ENCODE results near the gene UBE3A. TPM values are rescaled to one million over a fixed set of nuclear protein-coding genes. Genes with fewer than 3 reads are reported as not detected.

The UBE3A gene
- total RNA-seq, 1 donor from 2014 or later, result 99.9 TPM

- Mint-ChIP-seq H3K27me3 (ENCODE audit: low read depth) (no peaks in the 10 kb centered on the region), H3K9me3 (no peaks in the 10 kb centered on the region), H3K36me3 (ENCODE audit: low read depth) (peaks cover 8% of the 10 kb centered on the region), H3K4me3 (no peak overlapping the region), H3K4me1 (peaks cover 4% of the 10 kb centered on the region), H3K27ac (ENCODE audit: unreplicated experiment) (no peak overlapping the region)
- no peak for DNase-seq (ENCODE audit: low read depth, low spot score)
- TF ChIP-seq, protein P1, sequence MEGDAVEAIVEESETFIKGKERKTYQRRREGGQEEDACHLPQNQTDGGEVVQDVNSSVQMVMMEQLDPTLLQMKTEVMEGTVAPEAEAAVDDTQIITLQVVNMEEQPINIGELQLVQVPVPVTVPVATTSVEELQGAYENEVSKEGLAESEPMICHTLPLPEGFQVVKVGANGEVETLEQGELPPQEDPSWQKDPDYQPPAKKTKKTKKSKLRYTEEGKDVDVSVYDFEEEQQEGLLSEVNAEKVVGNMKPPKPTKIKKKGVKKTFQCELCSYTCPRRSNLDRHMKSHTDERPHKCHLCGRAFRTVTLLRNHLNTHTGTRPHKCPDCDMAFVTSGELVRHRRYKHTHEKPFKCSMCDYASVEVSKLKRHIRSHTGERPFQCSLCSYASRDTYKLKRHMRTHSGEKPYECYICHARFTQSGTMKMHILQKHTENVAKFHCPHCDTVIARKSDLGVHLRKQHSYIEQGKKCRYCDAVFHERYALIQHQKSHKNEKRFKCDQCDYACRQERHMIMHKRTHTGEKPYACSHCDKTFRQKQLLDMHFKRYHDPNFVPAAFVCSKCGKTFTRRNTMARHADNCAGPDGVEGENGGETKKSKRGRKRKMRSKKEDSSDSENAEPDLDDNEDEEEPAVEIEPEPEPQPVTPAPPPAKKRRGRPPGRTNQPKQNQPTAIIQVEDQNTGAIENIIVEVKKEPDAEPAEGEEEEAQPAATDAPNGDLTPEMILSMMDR (conservative IDR thresholded peaks at IDR 0.05), result no peak
Observed at GRCh38 chr15:25408929-25409328, 29.9 kb downstream of the UBE3A start.

DNA sequence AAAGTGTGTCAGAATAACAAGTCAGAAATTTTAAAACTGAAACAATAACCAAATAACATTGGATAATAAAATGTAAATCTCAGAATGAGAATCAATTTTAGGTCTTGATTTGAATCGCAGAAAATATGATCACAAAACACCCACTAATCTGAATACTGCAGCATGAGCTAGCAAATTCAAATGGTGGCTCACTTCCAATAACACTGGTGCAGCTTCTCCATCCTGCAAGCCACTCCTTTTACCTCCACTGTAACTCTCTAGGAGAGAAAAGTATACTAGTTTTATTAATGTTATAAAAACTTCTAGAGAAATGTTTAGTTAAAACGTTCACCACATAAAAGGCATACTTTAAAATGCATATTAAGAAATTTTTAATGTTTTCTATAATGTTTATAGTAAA, 30.4 kb downstream of the UBE3A start:
- H3K4me1 Mint-ChIP-seq, result peaks cover 4% of the 10 kb centered on the region
- TF ChIP-seq, protein P1 (conservative IDR thresholded peaks at IDR 0.05), result no peak
- peaks cover 11% of the 10 kb centered on the region for H3K36me3 Mint-ChIP-seq (ENCODE audit: low read depth)
- no peak overlapping the region for H3K4me3 Mint-ChIP-seq
- no peaks in the 10 kb centered on the region for H3K9me3 Mint-ChIP-seq
- no peaks in the 10 kb centered on the region for H3K27me3 Mint-ChIP-seq (ENCODE audit: low read depth)
- no peak for DNase-seq (ENCODE audit: low read depth, low spot score)
- H3K27ac Mint-ChIP-seq (ENCODE audit: unreplicated experiment), result no peak overlapping the region

GRCh38 chr15:25407950-25408349, 30.9 kb downstream of the UBE3A start:
- Mint-ChIP-seq H3K36me3 (ENCODE audit: low read depth) (peaks cover 15% of the 10 kb centered on the region), H3K27ac (ENCODE audit: unreplicated experiment) (no peak overlapping the region), H3K27me3 (ENCODE audit: low read depth) (no peaks in the 10 kb centered on the region), H3K9me3 (no peaks in the 10 kb centered on the region), H3K4me1 (no peaks in the 10 kb centered on the region), H3K4me3 (no peak overlapping the region)
- no peak for DNase-seq (ENCODE audit: low read depth, low spot score)
- TF ChIP-seq, protein P1 (conservative IDR thresholded peaks at IDR 0.05), result no peak

DNA sequence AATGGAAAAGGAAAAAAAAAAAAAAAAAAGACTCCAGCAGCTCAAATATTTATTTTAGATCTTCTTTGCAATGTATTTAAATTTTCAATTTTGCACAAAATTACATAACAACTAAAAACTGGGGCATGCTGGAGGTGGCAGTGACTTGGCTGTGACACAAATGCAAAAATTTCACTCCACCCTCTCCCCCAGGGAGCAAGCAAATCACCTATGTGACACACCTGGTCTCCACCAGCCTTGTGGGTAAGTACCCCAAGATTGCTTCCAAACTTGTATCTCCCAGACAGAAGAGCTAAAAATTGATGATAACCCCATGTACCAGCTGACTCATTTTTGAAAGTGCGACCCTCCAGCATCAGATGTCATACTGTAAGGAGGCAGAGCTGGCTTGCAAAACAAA, 32.0 kb downstream of the UBE3A start:
- H3K4me1 Mint-ChIP-seq, result no peaks in the 10 kb centered on the region
- H3K27me3 Mint-ChIP-seq (ENCODE audit: low read depth), result no peaks in the 10 kb centered on the region
- H3K4me3 Mint-ChIP-seq, result no peak overlapping the region
- H3K9me3 Mint-ChIP-seq, result no peaks in the 10 kb centered on the region
- TF ChIP-seq, protein P1 (conservative IDR thresholded peaks at IDR 0.05), result no peak
- H3K36me3 Mint-ChIP-seq (ENCODE audit: low read depth), result peaks cover 24% of the 10 kb centered on the region
- H3K27ac Mint-ChIP-seq (ENCODE audit: unreplicated experiment), result no peak overlapping the region
- DNase-seq (ENCODE audit: low read depth, low spot score), result no peak

DNA sequence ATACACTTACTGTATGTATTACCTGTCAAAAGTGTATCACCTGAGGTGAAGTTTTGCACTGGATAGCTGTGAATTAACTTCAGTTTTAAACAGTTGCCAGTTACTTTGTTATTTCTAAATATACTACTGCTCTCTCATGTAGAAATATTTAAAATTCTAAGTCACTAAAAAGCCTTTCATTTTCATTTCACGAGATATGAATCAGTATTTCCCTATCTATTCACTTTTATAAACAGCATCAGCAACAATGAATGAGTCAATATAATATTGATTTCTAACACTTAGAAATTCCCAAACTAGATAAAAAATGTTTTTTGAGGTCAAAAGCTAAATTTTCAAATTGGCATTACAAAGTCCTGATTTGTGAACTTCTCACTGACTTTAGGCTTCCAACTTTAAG, 32.6 kb downstream of the UBE3A start:
- Mint-ChIP-seq H3K27ac (ENCODE audit: unreplicated experiment) (no peak overlapping the region), H3K9me3 (no peaks in the 10 kb centered on the region), H3K27me3 (ENCODE audit: low read depth) (no peaks in the 10 kb centered on the region), H3K4me3 (no peak overlapping the region), H3K4me1 (no peaks in the 10 kb centered on the region), H3K36me3 (ENCODE audit: low read depth) (peaks cover 29% of the 10 kb centered on the region)
- DNase-seq (ENCODE audit: low read depth, low spot score), result no peak
- TF ChIP-seq, protein P1 (conservative IDR thresholded peaks at IDR 0.05), result no peak

DNA sequence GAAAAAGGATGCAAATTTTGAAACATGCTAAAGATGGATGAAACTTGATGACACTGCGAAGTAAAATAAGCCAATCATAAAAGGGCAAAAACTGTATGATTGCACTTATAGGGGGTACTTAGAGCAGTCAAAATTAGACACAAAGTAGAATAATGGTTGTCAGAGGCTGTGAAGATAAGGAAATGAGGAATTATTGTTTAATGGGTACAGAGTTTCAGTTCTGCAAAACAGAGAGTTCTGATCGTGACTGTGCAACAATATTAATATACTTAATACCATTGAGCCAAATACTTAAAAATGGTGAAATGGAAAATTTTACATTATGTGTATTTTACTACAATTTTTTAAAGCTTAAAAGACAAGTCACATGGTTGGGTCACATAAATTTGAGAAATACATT, 35.1 kb downstream of the UBE3A start:
- DNase-seq (ENCODE audit: low read depth, low spot score), result no peak
- Mint-ChIP-seq H3K27ac (ENCODE audit: unreplicated experiment) (no peak overlapping the region), H3K9me3 (no peaks in the 10 kb centered on the region), H3K4me1 (no peaks in the 10 kb centered on the region), H3K27me3 (ENCODE audit: low read depth) (no peaks in the 10 kb centered on the region), H3K36me3 (ENCODE audit: low read depth) (peaks cover 43% of the 10 kb centered on the region), H3K4me3 (no peak overlapping the region)
- TF ChIP-seq, protein P1 (conservative IDR thresholded peaks at IDR 0.05), result no peak

Data from neural crest cell (in vitro differentiated cells).